Measurements from ENCODE around the gene NUBPL. TPM values are rescaled to one million over a fixed set of nuclear protein-coding genes. Genes with fewer than 3 reads are reported as not detected.

NUBPL gene
- total RNA-seq, 1 donor from 2014 or later = 6.3 TPM

DNA sequence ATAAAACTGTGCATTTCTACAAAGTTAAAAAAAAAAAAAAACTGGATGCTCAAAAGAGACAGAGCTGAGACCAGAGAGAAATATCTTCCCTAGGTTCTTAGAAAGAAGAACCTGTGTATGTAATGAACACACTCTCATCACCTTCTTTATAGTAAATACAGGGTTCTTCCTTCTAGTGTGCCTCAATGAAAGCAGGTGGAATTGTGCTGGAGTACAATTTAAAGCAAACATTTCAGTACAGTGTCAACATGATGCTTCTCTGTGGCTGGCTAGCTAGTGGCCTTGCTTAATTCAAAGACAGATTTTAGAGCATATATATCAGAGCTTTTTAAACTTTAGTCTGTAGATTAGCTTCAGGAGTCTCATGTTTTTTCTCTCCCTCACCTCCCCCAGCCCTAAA is 266.1 kb downstream of the NUBPL start:
- TF ChIP-seq, protein P1, sequence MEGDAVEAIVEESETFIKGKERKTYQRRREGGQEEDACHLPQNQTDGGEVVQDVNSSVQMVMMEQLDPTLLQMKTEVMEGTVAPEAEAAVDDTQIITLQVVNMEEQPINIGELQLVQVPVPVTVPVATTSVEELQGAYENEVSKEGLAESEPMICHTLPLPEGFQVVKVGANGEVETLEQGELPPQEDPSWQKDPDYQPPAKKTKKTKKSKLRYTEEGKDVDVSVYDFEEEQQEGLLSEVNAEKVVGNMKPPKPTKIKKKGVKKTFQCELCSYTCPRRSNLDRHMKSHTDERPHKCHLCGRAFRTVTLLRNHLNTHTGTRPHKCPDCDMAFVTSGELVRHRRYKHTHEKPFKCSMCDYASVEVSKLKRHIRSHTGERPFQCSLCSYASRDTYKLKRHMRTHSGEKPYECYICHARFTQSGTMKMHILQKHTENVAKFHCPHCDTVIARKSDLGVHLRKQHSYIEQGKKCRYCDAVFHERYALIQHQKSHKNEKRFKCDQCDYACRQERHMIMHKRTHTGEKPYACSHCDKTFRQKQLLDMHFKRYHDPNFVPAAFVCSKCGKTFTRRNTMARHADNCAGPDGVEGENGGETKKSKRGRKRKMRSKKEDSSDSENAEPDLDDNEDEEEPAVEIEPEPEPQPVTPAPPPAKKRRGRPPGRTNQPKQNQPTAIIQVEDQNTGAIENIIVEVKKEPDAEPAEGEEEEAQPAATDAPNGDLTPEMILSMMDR (conservative IDR thresholded peaks at IDR 0.05; ENCODE audit: low read depth, low read length) = no peak
- H3K4me3 ChIP-seq (ENCODE audit: low read depth, low read length) = no peak overlapping the region
- no peak for DNase-seq (ENCODE audit: low read depth)

DNA sequence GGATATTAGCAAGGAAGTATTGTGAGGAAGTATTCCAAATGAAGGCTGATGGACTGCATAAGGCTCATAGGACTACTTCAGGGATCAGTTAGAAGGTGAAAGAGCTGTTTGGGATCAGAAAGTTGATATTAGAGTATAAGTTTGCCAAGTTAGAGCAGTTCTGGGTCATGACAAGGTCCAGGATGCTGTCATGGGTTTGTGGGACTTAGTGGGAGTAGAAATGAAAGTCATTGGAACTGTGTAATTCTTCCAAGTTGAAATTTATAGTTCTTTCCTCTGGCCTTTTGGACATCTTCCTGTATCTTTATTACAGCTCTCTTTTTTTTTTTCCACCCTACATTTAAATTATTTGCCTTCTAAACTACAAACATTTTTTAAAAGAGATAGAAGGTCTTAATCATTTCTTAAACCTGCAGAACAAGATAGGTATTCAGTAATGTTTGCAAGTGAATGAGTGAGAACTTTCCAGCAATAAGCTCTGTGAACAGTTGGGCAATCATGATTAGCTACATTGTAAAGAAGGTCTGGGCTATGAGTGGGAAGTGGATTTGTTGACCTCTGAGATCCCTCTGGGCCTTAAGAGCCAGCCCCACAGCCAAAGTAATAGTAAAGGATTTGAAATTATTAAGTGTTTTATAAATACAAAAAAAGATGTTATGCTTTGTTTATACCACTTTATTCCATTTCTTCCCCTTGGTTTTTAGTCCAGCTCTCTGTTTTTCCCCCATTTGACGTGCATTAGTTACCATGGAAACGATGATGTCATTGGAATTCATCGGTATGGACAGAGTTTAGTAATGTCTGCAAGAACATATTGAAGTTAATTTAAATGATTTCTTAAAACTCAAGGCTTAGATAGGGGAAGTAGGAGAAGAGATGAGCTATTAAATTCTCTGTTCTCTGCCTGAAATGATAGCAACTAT is 268.0 kb downstream of the NUBPL start:
- TF ChIP-seq, protein P1 (conservative IDR thresholded peaks at IDR 0.05; ENCODE audit: low read depth, low read length) = no peak
- DNase-seq (ENCODE audit: low read depth) = no peak

DNA sequence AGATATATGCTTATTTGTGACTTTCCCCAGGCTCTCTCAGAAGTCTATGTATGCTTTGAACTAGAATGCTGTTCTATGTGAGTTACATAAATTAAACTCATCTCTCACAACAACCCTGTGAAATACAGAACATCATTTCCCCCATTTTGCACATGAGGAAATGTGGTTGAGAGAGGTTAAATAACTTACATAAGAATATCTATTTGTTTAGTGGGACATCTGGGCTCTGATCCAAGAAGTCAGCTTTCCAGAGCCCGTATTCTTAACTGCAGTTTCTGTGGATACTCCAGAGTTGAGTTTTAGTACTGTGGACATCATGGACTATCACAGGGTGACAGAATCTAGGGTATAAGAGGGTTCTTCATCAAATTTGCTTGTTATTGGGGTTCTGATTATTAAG is 273.4 kb downstream of the NUBPL start:
- TF ChIP-seq, protein P1 (conservative IDR thresholded peaks at IDR 0.05; ENCODE audit: low read depth, low read length) = no peak
- DNase-seq (ENCODE audit: low read depth) = no peak
- H3K4me3 ChIP-seq (ENCODE audit: low read depth, low read length) = no peak overlapping the region

More for the DNA sequence above, 268.0 kb downstream of the NUBPL start:
- no peak overlapping the region for H3K4me3 ChIP-seq (ENCODE audit: low read depth, low read length)

DNA sequence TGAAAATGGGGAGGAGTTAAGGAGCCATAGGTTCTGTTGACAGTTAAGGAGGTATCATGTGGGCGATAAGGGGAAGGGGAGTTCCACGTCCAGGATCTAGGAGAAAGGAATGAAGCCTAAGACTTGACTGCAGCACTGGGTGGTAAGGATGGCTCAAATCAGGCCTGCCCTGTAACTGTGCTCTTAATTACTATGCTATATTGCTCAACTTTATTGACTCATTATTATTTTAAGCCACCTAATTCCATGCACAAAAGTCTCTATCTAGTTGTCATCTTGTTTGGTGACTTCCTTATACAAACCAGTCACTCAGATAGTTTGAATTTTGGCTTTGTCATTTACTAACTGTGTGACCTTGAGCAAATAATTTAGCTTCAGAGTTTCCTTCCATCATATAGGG is 273.8 kb downstream of the NUBPL start:
- TF ChIP-seq, protein P1 (conservative IDR thresholded peaks at IDR 0.05; ENCODE audit: low read depth, low read length) = no peak
- H3K4me3 ChIP-seq (ENCODE audit: low read depth, low read length) = no peak overlapping the region
- DNase-seq (ENCODE audit: low read depth) = no peak

DNA sequence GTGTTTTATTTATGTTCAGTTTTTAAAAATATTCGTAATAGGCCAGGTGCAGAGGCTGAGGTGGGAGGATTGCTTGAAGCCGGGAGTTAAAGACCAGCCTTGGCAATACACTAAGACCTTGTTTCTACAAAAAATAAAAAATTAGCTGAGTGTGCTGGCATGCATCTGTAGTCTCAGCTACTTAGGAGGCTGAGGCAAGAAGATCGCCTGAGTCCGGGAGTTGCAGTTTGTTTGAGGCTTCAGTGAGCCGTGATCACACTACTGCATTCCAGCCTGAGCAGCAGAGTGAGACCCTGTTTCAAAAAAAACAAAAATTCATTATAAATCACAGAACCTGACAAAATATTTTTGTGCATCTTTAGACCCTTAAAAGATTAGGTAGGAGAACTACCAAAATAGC is 275.8 kb downstream of the NUBPL start:
- DNase-seq (ENCODE audit: low read depth) = no peak
- TF ChIP-seq, protein P1 (conservative IDR thresholded peaks at IDR 0.05; ENCODE audit: low read depth, low read length) = no peak

DNA sequence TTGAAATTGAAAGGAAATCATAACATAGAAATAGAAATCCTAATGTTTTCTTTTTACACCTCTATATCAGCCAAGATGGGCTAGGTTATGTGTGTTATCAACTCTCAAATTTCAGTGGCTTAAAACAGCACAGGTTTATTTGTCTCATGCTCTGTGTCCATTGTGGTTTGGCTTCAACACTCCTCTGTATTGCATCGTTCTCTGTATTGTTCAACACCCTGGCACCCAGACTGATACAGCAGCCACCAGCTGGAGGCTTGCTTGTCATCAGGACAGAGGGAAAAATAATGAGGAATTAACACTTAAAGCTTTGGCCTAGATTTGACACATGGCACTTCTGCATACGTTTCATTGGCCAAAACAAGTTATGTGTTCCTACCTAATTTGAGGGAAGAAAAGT is 281.7 kb downstream of the NUBPL start:
- no peak for DNase-seq (ENCODE audit: low read depth)
- no peak overlapping the region for H3K4me3 ChIP-seq (ENCODE audit: low read depth, low read length)
- TF ChIP-seq, protein P1 (conservative IDR thresholded peaks at IDR 0.05; ENCODE audit: low read depth, low read length) = no peak

More for the DNA sequence above, 275.8 kb downstream of the NUBPL start:
- no peak overlapping the region for H3K4me3 ChIP-seq (ENCODE audit: low read depth, low read length)

All from epithelial cell of proximal tubule (primary cell).